Measurements from ENCODE around the gene SLC44A1.

The SLC44A1 gene

DNA sequence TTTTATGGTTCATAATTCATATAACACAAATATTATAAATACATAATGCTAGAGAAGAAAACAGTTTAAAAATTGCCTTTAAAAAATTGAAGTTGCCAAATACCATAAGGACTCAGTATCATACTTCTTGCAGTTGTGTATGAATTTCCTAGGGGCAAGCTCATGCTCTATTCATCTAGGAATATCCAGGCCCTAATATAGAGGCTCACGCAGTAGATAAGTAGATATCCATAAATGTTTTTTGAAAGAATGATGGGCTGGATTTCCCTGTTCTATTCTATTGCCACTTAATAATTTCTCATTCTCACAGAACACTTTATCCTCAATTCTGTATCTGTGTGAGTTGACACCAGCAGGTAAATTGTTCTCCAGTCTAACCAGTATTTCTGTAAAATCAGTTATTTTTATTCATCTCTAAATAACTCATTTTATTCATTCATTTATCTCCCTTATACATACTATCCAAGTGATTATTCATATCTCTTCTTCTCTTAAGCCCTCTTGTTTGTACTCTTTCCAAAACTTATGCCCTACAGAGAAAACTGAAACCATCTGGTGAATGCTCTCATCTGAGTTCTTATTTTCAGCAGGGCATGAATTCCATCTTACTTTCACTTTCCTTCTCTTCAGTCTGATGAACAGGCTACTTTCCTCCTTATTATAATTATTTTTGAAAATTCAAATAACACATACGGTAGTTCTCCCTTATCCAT, 97.1 kb downstream of the SLC44A1 start:
- peak; percentile 15 for DNase-seq

DNA sequence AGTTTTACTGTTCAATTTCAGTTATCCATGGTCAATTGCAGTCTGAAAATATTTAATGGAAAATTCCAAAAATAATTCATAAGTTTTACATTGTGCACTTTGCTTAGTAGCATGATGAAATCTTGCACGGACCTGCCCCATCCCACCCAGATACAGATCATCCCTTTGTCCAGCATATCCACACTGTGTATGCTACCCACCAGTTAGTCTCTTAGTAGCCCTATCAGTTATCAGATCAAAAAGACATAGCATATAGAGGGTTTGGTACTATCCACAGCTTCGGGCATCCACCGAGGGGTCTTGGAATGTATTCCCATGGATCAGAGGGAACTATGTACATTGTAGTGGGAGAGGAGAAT, 97.7 kb downstream of the SLC44A1 start:
- no peak for DNase-seq

DNA sequence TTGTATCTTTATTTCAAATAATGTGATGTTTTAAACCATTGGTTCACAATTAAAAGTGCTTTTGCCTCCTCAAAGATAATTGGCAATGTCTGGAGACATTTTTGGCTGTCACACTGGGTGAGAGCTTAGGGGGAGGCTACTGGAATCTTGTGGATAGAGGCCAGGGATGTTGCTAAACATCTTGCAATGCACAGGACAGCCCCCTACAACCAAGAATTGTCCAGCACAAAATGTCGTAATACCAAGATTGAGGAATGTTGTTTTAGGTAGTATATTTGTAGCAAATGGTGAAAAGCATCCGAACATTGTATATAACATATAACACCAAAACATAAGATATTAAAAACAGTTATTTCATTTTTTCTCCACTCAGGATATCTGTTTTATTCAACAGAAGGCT, 99.8 kb downstream of the SLC44A1 start:
- DNase-seq, result no peak

DNA sequence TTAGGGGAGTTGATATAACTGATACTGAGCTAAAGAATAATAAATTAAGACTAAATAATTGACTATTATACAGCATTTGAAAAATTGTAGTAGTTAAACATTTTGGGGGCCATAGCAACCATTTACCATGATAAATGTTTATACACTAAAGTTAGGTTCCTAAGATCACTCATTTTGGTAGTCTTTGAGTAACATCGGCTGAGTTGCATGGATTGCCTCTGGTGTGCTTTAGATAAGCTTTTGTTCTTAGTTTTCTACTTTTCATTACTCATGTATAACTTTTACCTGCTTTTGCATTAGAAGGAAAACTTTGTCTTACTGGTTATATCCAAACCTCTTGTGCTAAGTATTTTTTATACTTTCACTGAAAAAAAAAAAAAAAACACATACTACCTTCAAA, 101.2 kb downstream of the SLC44A1 start:
- DNase-seq, result no peak

DNA sequence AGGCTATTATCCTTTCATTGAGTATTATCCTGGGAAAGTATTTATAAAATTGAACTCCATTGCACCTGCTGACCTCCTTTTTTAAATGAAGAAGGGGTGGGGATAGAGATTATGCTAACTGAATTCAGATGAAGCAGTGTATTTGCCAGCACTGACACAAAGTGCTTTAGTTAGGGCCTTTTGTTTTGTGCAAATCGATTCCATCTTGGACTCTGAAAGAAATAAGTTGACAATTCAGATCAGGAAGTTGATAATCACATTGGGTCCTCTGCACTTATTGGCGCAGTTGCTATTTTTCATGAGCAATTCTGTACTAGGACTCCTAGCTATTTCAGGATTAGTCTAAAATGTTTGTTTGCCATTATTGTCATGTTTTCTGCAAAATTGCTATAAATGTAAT, 101.8 kb downstream of the SLC44A1 start:
- no peak for DNase-seq

DNA sequence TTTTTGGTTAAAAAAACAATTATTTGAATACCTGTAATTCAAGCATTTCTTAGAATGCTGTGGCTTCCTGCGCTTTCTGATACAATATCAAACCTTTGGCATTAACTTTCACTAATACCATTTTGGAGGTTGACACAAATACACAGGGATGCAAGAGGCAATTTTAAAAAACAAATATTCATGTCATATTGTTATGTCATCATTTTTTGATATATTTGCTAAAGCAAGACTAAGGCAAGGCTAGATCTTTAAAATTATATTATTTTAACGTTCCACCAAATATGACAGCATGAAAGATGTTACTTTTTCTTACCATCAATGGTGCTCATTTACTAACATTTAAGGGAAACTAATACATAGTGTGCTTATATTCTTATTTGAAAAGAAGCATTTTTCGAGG, 110.0 kb downstream of the SLC44A1 start:
- no peak for DNase-seq

DNA sequence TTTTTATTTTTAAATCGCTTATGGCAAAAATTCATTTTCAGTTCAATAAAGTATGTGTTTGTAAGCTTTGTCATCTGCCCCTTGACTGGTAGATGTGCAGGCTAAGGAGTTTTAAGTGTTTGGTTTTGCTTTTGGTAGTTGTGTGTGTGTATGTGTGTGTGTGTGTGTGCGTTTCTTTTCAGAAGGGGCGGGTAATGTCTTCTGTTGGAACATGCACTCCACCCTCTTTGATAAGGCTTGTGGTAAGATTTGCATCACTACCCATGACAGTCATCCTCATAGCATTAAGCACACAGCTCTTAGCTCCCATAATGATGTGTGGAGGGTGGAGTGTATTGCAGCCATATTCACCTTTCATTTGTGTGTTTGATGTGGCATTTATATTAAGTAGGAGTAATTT, 111.3 kb downstream of the SLC44A1 start:
- DNase-seq, result no peak

DNA sequence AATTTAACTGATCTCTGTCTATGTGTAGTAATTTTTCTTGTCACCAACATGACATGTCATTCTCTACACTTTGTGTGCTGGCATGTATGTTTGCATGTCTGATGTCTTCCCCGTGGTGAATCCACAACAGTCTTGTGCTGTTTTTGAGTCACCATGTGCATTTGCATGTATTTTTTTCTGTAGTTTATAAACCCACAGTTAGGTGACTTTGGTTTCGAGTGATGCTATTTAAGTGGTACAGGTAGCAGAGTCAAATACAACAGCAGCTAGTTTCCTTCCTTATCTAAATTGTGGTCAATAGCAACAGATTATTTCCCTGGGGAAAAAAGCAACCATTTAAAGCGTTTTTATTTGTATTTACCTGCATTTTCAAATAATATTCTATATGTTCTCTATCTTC, 113.5 kb downstream of the SLC44A1 start:
- DNase-seq, result no peak

DNA sequence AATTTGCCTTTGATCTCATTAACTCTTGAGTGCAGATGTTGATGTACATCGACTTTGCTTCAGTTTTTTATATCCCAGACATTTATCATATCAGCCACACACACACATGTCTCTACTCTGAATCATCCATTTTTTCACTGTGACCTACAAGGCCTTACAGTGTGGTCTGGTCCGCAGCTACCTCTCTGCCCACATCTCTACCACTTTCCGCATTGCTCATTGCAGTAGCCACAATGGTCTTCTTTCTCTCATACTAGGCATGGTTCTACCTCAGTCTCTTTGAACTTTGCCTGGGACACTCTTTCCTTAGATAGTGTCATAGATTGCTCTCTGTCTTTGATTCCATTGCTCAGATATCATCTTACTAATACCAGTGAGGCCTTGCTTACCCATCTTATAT, 115.4 kb downstream of the SLC44A1 start:
- DNase-seq, result no peak

DNA sequence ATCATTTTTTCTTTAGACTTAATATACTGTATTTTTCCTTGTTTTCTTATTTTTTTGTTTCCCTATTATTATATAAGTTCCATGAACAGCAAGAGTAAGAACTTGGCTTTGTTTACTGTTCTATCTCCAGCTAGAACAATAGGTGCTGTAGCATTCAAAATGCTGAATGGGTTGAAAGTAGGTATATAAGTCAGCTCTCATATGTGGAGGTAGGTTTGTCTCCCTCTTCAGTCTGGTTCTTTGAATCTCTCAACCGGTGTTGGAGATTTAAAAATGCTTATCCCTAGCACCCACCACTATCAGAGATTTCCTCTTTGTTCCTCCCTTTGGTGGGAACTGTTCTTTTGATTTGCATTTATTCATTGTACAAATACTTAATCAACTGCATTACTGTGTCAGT, 115.9 kb downstream of the SLC44A1 start:
- DNase-seq, result no peak

DNA sequence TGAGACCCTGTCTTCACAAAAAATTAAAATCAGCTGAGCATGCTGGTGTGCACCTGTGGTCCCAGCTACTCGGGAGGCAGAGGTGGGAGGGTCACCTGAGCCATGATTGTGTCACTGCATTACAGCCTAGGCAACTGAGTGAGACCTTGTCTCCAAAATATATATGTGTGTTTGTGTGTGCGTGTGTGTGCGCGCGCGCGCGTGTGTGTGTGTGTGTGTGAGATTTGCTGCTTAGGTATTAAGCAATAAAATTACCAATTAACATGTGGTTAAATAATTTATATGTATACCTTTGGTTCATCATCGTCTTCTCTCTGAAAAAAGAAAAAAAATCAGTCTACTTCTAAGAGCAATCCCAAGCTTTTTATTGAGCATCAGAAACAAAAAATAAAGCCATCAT, 117.4 kb downstream of the SLC44A1 start:
- DNase-seq, result no peak

DNA sequence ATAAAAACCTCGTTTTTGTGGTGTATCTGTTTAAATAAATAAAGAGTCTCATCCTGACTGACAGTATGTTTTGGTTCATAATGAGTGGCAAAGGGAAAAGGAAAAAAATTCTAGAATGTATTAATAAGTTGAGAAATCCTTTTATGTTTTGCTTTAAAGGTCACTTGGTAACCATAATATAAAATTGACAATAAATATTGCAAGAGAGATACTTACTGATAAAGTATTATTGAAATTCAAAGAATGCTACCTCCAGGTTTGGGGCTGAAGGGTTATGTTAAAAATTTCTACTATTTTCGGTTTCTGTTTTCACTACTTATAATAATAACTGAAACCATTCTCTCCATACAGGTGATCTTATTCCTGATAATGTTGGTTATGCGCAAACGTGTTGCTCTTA, 118.0 kb downstream of the SLC44A1 start:
- DNase-seq, result no peak

DNA sequence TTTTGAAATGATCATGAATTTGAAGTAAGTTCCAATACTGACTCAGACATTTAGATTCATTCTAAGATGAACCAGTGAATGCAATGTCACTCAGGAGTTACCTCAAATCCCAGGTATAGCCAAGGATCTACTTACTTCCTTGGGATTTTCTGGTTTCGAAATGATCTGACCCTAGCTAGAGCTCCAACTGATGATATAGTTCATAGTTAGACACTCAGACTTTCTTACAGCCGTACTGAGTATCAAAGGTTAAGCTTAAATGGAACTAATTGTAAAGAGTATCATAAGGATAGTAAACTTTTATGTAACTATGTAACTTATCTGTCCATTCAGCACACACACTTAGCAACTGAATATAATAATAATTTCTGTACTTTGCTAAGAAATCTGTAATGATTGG, 119.4 kb downstream of the SLC44A1 start:
- DNase-seq, result no peak

DNA sequence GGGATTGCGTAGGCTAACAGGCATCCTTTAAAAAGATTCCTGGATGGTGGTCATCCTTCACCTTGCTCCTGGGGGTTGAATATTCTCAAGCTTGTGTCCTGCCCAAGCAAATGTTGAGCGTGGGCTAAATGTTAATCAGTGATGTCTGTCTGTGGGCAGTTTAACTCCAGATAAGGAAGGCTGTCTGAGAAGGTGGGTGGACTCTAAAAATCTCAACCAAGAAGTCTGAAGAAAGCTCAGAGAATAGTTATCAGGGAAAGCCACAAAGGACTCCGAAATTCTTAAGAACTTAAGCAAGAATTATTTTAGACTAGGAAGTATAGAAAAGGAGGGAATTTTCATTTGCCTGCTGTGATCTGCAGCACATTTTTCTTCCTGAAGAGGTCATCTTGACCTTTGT, 125.5 kb downstream of the SLC44A1 start:
- no peak for DNase-seq

DNA sequence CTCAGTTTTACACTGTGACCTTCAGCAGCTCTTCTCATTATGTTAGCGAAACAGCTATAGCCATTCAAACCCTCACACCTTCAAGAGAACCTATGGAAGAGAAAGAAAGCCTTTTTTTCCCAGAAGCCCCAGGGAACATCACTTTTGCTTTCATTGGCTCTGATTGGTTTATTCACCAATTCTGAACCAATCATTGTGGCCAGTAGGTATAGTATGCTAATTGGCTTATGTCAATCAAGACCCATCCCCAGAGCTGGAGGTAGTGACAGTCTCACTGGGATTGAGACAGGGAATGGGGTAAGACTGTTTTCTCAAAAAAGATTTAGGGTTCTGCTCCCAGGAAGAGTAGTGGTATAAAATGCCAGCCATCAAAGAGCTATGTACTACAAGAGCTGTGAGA, 129.3 kb downstream of the SLC44A1 start:
- no peak for DNase-seq

DNA sequence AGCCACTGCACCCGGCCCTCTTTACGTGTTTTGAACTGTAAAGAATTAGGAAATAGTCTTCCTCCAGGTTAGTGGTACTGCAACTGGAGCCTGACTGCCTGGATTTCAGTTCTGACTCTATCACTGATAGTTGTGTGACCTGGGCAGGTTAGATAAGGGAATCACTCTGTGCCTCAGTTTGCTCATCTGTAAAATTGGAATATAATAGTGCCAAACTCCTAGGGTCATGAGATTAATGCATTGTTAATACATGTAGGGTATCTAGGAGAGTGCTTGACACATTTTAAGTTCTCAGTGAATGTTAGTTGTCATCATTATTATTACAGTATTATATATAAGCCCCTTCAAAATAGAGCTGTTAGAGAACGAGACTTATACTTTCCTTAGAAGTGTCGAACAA, 130.9 kb downstream of the SLC44A1 start:
- DNase-seq, result no peak

DNA sequence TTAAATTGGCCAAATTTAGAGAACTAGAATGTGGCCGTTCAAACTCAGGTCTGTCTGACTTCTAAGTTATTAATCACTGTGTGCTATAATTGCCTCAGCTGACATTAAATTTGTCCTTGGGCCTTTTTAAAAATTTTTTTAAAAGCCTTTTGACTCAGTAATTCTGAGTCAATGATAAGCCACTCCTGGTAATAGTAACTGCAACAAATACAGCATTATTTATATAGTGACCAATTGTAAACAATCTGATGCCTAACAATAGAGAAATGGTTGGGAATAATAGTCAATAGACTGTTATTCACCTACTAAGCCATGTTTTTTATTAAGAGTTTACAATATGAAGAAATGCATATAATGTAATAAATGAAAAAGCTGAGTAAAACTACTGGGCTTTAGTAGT, 132.4 kb downstream of the SLC44A1 start:
- DNase-seq, result no peak

DNA sequence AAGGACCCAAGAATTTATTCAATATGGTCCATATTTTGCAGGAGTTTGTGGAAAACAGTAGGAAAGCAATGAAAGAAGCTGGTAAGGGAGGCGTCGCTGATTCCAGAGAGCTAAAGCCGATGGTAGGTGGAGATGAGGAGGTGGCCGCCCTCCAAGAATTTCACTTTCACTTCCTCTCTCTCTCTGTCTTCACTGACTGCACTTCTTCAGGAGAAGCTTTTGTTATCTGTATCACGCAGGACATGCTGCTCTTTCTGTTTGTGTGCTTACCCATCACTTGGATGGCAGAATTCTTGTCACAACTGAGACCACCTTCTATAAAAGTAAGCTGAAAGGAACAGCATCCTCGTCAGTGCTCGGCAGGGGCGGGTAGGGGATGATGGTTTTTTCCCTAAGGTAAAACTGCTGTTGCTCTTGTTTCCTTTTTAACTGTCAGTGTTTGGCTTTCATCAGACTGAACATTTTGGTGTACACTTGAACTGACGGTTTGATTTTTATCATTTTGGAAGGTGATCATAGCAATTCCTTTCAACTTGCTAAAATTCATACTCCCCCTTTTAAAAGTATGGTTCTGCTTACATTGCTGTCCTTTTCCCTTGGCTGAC, 141.0 kb downstream of the SLC44A1 start:
- DNase-seq, result no peak

DNA sequence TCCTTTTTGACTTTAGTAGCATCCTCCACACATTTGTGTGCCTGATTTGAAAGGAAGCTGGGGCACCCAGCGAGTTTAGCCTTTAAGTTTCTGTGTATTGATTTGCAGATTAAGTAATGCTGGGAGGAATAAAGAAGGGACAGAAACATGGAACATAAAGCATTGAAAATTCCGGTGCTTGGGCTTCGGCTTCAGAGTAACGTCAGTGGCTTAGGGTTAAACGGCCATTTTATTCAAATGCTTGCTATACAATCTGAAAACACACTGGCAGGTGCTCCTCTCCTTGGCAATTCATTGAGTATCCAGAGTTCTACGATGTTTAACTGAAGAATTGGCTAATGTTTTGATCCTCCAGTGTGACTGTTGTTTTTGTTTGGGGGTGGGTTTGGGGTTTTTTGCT, 145.3 kb downstream of the SLC44A1 start:
- DNase-seq, result no peak

DNA sequence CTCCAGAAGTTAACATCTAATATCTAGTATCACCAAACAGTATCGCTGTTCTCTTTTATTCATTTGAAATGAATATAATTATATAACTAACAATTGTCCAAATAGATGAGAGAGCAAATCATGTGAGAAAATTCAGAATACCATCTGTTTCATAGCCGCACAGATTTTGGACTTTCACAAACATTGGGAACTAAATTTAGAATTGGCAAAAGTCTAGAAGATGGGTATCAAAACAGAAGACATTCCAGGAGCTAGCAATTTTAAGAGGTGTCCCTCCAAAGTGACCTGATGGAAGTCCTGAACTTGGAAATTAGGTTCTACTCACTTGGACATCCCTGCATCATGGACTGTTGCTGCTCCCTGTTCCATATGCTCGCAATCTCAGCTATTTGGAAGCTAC, 146.4 kb downstream of the SLC44A1 start:
- DNase-seq, result no peak

DNA sequence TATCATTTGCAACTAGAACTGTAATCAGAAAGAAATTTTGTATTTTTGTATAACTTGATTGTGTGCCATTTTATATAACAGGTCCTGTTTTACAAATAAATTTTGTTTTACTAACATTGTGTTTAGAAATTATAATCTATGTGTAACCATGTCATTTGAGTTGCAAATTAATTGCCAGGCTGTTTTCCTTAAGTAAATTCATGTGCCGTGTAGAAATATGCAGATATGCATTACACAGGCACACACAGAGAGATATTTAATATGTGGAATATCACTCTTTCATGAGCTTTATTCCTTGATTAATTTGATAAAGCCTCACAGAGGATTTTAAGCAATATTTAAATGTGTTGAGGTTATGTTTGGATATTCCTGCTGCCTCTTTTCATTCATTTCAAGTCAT, 146.8 kb downstream of the SLC44A1 start:
- no peak for DNase-seq

DNA sequence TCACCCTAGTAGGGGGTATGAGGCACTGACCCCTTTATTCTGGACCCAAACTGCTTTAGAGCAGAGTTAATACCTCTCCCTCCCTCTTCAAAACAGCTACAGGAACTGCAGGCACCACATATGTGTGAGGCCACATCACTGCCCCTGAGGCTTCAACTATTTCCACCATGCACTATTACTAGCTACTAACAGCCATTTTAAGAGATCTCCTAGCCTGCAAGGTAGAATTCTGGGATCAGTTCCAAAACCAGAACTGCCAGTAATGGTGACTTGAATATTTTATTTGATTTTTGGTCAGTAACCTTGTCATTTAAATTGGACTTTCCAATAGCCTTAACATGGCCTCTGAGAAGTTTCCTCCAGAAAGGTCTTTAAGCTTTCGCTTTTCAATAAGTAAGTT, 148.1 kb downstream of the SLC44A1 start:
- DNase-seq, result no peak

DNA sequence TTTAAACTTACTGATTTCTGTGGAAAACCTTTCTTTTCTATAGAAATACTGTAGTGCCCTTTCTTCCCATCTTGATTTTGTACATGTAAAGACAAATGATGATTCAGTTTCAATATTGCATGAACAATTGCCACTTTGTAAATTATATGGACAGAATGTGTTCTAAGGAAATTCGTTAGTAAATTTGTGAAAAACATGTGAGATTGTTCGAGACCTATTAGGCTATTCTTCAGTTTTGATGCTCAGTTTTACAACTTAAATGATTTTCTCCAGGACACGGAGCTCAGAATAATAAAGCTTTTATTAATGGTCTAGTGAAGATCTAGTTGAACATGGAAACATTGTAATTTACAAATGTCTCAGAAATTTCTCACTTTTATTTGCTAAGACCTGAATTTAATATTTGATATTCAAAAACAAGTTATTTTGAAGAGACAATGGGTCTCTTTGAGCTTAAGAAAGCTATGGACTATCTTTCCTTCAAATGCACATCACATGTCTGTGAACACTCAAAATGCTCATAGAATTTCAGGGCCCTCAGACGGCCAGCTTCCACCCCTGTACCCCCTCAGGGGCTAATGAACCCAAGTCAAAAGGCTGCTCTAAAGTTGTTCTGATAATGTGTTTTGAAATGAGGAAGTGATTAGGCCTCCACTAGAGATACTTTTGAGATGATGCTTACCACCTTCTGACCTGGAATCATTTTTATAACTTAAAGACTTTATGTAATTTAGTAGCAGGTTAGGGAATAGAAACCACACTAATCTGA, 149.3 kb downstream of the SLC44A1 start:
- no peak for DNase-seq

DNA sequence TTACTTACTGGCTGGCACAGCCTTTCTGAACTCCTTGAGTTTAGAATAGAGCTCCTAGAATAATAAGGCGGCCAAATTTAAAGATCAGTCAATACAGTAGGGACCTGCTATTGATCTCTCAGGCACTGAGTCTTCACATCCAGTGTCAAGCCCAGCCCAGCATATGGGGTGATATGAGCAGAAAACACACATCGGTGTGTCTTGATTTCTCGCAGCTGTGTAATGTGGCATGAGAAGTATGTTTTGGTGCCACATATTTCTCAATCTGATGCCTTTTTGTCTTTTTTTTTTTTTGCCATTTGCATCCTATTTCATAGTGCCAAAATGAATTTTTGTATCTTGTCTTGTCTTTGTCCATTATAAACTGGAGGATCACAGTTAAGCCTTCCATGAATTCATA, 152.0 kb downstream of the SLC44A1 start:
- DNase-seq, result no peak

DNA sequence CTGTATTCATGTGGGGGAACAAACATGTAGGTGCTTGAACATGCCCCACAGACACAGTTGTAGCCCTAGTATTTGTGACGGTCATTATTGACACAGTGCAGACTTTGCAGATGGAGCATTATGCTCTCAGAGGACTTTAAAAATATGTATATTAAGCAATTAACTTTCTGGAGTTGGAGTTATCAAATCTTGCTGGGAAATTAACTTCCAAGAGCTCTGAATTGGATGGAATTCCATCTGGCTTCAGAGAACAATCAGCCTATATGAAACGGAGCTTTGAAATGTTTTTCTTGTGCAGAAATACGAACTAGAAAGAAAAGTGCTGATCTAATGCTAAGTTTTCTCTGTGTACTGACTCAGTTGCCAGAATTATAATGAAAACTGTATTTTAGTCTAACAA, 152.4 kb downstream of the SLC44A1 start:
- DNase-seq, result no peak

Measured in amniotic stem cell (primary cell).